ENCODE results near the gene RPL29. TPM values are rescaled to one million over a fixed set of nuclear protein-coding genes. Genes with fewer than 3 reads are reported as not detected.

RPL29 gene
- total and polyA plus RNA-seq, 2 of the 13 experiments (the other 11 are each of a cell fraction or from before 2014, with no cell fraction given): 1,348 to 2,263 TPM

DNA sequence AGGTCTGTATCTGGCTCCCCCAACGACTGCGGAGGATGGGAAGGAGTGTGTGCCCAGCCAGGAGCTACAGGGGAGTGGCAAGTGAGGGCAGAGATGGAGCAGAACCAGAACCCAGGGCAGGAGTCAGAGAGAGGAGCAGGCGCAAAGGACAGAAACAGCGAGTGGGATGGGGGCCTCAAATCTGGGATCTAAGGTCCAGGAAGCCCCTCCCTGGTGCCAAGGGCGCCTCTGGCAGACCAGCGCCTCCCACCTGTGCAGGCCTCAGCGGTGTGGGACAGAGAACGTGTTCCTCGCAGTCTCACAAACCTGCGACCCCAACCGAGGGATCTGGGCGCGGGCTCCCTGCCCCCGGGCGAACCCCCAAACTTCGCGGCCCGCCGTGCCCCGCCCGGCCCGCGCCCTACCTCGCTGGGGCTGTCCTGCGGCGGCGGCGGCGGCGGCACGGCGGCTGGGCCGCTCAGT lies 28.7 kb downstream of the RPL29 start (continued):
- TF ChIP-seq RAD21 (CRISPR knock-in tag; IDR thresholded peaks at IDR 0.05) (0 out of 2 replicates have a peak, but pooled peaks have one; percentile 11), POLR2A (IDR thresholded peaks at IDR 0.05; ENCODE audit: insufficient read depth in 1 of 2, low read depth in 2 of 2, low read length in 2 of 2) (peak in 1 of 2 experiments; percentile 45; a peak in 1 of 4 replicates), RFXAP (CRISPR knock-in tag; IDR thresholded peaks at IDR 0.05; ENCODE audit: borderline replicate concordance) (no peak), PCBP1 (IDR thresholded peaks at IDR 0.05; ENCODE audit: borderline replicate concordance, low read depth, low read length) (0 out of 2 replicates have a peak, but pooled peaks have one; percentile 11), HOXA3 (CRISPR knock-in tag; IDR thresholded peaks at IDR 0.05) (peak; percentile 13; the same call in 1 of the 2 replicates), ZNF333 (CRISPR knock-in tag; IDR thresholded peaks at IDR 0.05; ENCODE audit: borderline replicate concordance) (0 out of 2 replicates have a peak, but pooled peaks have one; percentile 12), ZNF773 (CRISPR knock-in tag; IDR thresholded peaks at IDR 0.05; ENCODE audit: borderline replicate concordance) (peak; percentile 30; the same call in 1 of the 2 replicates), MAZ (IDR thresholded peaks at IDR 0.05; ENCODE audit: borderline replicate concordance, low read depth, low read length) (no peak), MAZ (CRISPR knock-in tag; IDR thresholded peaks at IDR 0.05; ENCODE audit: low read depth) (0 out of 2 replicates have a peak, but pooled peaks have one; percentile 39), ZFX (CRISPR knock-in tag; IDR thresholded peaks at IDR 0.05; ENCODE audit: low read depth) (peak; percentile 36; the same call in 1 of the 2 replicates), EED (CRISPR knock-in tag; IDR thresholded peaks at IDR 0.05) (0 out of 2 replicates have a peak, but pooled peaks have one; percentile 33), ZSCAN31 (CRISPR knock-in tag; IDR thresholded peaks at IDR 0.05; ENCODE audit: low read depth) (0 out of 2 replicates have a peak, but pooled peaks have one; percentile 46), SOX6 (IDR thresholded peaks at IDR 0.05) (no peak), SOX6 (CRISPR knock-in tag; IDR thresholded peaks at IDR 0.05) (no peak), HDAC1 (CRISPR knock-in tag; IDR thresholded peaks at IDR 0.05) (no peak), ZFY (CRISPR knock-in tag; IDR thresholded peaks at IDR 0.05) (peak; percentile 41), TGIF2 (CRISPR knock-in tag; IDR thresholded peaks at IDR 0.05) (peak; percentile 19; the same call in 1 of the 2 replicates), ZNF180 (CRISPR knock-in tag; IDR thresholded peaks at IDR 0.05; ENCODE audit: borderline replicate concordance, low read depth) (no peak)
- TF ChIP-seq, protein P1, sequence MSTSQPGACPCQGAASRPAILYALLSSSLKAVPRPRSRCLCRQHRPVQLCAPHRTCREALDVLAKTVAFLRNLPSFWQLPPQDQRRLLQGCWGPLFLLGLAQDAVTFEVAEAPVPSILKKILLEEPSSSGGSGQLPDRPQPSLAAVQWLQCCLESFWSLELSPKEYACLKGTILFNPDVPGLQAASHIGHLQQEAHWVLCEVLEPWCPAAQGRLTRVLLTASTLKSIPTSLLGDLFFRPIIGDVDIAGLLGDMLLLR (CRISPR knock-in tag; IDR thresholded peaks at IDR 0.05): peak; percentile 15; the same call in 1 of the 2 replicates
- TF ChIP-seq, protein P2, sequence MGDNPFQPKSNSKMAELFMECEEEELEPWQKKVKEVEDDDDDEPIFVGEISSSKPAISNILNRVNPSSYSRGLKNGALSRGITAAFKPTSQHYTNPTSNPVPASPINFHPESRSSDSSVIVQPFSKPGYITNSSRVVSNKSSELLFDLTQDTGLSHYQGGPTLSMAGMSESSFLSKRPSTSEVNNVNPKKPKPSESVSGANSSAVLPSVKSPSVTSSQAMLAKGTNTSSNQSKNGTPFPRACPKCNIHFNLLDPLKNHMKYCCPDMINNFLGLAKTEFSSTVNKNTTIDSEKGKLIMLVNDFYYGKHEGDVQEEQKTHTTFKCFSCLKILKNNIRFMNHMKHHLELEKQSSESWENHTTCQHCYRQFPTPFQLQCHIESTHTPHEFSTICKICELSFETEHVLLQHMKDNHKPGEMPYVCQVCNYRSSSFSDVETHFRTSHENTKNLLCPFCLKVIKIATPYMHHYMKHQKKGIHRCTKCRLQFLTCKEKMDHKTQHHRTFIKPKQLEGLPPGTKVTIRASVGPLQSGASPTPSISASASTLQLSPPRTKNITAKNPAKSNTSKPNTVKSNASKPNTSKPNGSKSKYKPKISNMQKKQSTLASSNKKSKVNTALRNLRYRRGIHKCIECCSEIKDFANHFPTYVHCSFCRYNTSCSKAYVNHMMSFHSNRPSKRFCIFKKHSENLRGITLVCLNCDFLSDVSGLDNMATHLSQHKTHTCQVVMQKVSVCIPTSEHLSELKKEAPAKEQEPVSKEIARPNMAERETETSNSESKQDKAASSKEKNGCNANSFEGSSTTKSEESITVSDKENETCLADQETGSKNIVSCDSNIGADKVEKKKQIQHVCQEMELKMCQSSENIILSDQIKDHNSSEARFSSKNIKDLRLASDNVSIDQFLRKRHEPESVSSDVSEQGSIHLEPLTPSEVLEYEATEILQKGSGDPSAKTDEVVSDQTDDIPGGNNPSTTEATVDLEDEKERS (CRISPR knock-in tag; IDR thresholded peaks at IDR 0.05): no peak
- TF ChIP-seq, protein P3, sequence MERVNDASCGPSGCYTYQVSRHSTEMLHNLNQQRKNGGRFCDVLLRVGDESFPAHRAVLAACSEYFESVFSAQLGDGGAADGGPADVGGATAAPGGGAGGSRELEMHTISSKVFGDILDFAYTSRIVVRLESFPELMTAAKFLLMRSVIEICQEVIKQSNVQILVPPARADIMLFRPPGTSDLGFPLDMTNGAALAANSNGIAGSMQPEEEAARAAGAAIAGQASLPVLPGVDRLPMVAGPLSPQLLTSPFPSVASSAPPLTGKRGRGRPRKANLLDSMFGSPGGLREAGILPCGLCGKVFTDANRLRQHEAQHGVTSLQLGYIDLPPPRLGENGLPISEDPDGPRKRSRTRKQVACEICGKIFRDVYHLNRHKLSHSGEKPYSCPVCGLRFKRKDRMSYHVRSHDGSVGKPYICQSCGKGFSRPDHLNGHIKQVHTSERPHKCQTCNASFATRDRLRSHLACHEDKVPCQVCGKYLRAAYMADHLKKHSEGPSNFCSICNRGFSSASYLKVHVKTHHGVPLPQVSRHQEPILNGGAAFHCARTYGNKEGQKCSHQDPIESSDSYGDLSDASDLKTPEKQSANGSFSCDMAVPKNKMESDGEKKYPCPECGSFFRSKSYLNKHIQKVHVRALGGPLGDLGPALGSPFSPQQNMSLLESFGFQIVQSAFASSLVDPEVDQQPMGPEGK (CRISPR knock-in tag; IDR thresholded peaks at IDR 0.05): peak; percentile 48
- TF ChIP-seq, protein P4, sequence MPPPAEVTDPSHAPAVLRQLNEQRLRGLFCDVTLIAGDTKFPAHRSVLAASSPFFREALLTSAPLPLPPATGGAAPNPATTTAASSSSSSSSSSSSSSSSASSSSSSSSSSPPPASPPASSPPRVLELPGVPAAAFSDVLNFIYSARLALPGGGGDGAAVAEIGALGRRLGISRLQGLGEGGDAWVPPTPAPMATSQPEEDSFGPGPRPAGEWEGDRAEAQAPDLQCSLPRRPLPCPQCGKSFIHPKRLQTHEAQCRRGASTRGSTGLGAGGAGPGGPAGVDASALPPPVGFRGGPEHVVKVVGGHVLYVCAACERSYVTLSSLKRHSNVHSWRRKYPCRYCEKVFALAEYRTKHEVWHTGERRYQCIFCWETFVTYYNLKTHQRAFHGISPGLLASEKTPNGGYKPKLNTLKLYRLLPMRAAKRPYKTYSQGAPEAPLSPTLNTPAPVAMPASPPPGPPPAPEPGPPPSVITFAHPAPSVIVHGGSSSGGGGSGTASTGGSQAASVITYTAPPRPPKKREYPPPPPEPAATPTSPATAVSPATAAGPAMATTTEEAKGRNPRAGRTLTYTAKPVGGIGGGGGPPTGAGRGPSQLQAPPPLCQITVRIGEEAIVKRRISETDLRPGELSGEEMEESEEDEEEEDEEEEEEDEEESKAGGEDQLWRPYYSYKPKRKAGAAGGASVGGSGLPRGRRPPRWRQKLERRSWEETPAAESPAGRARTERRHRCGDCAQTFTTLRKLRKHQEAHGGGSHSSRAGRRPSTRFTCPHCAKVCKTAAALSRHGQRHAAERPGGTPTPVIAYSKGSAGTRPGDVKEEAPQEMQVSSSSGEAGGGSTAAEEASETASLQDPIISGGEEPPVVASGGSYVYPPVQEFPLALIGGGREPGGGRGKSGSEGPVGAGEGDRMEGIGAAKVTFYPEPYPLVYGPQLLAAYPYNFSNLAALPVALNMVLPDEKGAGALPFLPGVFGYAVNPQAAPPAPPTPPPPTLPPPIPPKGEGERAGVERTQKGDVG (CRISPR knock-in tag; IDR thresholded peaks at IDR 0.05; ENCODE audit: borderline replicate concordance): no peak

Measured in HepG2 (cell line).